CD4-positive, alpha-beta T cell treated with Interleukin-4 for 4 hours (primary cell): Measurements from ENCODE around the gene LGALS4.
A peak's percentile ranks its signal among the peaks of the same experiment; 100 is the strongest.
"Not testable (repeated sequence)": the region's sequence is repeated elsewhere in the genome, so short reads cannot be mapped to it uniquely, and the experiment has no call there.

Experiments used
- DNase-seq: peaks from one replicate; pipeline ENCODE4 v3.0.0-alpha.2; 2020

The LGALS4 gene

DNA sequence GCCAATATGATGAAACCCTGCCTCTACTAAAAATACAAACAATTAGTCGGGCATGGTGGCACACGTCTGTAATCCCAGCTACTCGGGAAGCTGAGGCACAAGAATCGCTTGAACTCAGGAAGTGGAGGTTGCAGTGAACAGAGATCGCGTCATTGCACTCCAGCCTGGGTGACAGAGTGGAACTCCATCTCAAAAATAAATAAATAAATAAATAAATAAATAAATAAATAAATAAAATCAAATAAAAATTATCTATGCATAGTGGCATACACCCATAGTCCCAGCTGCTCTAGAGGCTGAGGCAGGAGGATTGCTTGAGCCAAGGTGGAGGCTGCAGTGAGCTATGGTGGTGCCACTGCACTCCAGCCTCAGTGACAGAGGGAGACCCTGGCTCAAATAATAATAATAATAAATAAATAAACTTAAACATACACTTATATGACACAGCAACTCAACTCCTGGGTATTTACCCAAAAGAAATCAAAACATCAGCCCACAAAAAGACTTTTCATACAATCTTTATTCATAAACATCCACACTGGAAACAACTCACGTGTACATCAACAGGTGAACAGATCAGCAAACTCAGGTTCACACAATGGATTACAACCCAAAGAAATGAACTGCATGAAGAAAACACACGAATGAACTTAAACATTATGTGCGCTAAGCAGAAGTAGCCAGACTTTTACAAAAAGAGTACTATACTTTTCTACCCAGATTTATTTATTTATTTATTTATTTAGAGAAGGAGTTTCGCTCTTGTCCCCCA, 46.3 kb downstream of the LGALS4 start:
- DNase-seq, result no peak

DNA sequence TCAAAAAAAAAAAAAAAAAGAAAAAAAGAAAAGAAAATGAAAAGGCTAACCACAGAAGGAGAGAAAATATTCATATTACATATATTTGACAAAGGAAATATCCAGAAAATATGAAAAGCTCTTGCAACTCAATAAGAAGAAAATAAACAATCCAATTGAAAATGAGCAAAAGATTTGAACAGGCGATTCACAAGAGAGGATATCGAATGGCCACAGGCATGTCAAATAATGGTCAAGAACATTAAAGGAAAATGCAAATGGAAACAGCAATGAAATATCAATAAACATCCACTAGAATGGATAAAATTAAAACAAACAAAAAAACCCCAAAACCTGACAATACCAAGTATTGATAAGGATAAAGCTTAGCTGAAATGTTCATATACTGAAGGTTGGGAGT, 47.5 kb downstream of the LGALS4 start:
- no peak for DNase-seq

DNA sequence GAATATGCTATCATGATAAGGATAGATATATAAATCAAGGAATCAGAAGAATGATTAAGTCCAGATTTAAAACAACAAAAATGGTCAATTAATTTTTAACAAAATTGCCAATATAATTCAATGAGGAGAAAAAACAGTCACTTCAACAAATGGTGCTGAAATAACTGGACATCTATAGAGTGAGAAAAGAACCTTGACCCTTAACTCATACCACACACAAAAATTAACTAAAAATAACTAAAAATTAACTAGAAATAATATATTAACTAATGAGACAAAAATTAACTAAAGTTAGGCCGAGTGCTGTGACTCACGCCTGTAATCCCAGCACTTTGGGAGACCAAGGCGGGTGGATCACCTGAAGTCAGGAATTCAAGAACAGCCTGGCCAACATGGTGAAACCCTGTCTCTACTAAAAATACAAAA, 48.9 kb downstream of the LGALS4 start:
- DNase-seq, result no peak

DNA sequence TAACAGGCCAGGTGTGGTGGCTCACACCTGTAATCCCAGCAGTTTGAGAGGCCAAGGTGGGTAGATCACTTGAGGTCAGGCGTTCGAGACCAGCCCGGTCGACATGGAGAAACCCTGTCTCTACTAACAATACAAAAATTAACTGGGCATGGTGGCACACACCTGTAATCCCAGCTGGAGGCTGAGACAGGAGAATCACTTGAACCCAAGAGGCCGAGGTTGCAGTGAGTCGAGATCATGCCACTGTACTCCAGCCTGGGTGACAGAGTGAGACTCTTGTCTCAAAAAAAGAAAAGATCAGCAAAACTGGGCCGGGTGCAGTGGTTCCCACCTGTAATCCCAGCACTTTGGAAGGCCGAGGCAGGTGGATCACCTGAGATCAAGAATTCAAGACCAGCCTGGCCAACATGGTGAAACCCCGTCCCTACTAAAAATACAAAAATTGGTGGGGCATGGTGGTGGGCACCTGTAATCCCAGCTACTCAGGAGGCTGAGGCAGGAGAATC, 50.8 kb downstream of the LGALS4 start:
- not testable (repeated sequence) for DNase-seq

DNA sequence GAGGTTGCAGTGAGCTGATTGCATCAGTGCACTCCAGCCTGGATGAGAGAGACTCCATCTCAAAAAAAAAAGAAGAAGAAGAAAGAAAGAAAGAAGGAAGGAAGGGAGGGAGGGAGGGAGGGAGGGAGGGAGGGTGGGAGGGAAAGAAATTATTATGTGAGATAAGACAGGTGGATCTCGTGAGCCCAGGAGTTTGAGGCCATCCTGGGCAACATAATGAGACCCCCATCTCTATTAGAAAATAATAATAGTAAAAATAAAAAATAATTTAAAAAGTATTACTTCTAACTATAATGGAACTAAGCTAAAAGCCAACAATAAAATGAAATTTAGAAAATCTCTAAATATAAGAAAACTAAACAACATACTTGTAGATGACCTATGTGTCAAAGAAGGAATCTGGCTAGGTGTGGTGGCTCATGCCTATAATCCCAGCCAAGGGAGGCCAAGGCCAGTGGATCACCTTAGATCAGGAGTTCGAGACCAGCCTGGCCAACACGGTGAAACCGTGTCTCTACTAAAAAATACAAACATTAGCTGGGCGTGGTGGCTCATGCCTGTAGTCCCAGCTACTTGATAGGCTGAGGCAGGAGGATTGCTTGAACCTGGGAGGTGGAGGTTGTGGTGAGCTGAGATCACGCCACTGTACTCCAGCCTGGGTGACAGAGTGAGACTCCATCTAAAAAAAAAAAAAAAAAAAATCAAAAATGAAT, 51.8 kb downstream of the LGALS4 start:
- peak; percentile 30 for DNase-seq

DNA sequence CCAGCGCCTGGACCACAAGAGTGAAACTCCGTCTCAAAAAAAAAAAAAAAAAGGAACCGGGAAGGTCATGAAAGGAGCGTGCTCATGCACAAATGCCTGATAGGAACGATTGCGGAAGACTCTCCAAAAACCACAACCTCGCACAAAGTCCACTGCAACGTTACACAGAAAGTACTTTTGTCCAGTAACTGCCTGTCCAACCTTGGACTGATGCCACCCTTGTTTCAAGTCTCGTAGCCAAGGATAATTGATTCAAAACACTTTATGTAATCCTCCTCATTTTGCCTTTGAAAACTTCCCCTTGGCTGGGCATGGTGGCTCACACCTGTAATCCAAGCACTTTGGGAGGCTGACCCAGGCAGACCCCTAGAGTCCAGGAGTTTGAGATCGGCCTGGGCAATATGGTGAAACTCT, 53.1 kb downstream of the LGALS4 start:
- DNase-seq, result no peak

DNA sequence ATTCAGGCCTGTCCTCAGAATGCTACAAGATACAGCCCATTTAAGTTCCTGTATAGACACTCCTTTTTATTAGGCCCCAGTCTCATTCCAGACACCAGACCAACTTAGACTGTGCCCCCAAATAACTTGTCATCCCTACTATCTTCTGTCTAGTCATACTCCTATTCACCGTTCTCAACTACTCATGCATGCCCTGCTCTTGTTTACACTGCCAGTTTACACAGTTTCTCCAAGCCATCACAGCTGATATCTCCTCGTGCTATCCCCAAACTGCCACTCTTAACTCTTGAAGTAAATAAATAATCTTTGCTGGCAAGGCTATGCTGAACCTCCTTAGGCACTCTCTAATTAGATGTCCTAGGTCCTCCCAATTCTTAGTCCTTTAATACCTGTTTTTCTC, 58.5 kb downstream of the LGALS4 start:
- not testable (repeated sequence) for DNase-seq

DNA sequence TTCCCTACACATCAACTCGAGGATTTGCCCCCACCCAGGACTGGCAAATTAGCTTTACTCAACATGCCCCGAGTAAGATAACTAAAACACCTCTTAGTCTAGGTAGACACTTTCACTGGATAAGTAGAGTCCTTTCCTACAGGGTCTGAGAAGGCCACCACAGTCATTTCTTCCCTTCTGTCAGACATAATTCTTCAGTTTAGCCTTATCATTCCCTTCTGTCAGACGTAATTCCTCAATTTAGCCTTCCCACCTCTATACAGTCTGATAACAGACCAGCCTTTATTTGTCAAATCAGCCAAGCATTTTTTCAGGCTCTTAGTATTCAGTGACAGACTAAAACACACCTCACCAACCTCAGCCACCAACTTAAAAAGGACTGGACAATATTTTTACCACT, 59.0 kb downstream of the LGALS4 start:
- not testable (repeated sequence) for DNase-seq
